ENCODE measurements around the gene MAGEA11.

DNA sequence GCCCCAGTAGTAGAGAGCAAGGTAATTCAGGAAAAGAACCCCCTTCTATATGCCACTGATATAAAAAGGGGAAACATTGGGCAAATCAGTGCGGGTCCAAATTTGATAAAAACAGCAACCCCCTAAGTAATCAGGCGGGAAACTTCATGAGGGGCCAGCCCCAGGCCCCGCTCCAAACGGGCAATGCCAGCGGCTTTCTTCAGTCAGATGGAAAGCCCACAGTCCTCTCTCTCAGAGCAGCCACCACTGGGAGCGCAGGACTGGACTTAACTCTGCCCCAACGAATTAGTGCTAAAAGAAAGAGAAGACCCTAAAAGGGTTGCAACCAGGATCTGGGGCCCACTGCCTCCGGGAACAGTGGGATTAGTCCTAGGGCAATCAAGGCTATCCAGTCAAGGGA is 9.9 kb downstream of the MAGEA11 start:
- TF ChIP-seq POLR2AphosphoS5 (IDR thresholded peaks at IDR 0.05; ENCODE audit: low read depth, low read length), result no peak
- no peak for TF ChIP-seq TAF1 (IDR thresholded peaks at IDR 0.05; ENCODE audit: borderline replicate concordance, insufficient read depth, low read length)
- TF ChIP-seq, protein P1, sequence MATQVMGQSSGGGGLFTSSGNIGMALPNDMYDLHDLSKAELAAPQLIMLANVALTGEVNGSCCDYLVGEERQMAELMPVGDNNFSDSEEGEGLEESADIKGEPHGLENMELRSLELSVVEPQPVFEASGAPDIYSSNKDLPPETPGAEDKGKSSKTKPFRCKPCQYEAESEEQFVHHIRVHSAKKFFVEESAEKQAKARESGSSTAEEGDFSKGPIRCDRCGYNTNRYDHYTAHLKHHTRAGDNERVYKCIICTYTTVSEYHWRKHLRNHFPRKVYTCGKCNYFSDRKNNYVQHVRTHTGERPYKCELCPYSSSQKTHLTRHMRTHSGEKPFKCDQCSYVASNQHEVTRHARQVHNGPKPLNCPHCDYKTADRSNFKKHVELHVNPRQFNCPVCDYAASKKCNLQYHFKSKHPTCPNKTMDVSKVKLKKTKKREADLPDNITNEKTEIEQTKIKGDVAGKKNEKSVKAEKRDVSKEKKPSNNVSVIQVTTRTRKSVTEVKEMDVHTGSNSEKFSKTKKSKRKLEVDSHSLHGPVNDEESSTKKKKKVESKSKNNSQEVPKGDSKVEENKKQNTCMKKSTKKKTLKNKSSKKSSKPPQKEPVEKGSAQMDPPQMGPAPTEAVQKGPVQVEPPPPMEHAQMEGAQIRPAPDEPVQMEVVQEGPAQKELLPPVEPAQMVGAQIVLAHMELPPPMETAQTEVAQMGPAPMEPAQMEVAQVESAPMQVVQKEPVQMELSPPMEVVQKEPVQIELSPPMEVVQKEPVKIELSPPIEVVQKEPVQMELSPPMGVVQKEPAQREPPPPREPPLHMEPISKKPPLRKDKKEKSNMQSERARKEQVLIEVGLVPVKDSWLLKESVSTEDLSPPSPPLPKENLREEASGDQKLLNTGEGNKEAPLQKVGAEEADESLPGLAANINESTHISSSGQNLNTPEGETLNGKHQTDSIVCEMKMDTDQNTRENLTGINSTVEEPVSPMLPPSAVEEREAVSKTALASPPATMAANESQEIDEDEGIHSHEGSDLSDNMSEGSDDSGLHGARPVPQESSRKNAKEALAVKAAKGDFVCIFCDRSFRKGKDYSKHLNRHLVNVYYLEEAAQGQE (IDR thresholded peaks at IDR 0.05; ENCODE audit: insufficient read depth in 1 of 2, low read depth in 2 of 2, low read length in 2 of 2), result no peak
- TF ChIP-seq SIN3A (IDR thresholded peaks at IDR 0.05; ENCODE audit: borderline replicate concordance, insufficient read depth, low read length), result no peak
- no peak for TF ChIP-seq FOXP2 (optimal IDR thresholded peaks at IDR 0.05; ENCODE audit: borderline replicate concordance, extremely low read depth, extremely low read length, insufficient read depth)
